HepG2 (cell line): Measurements from ENCODE around the gene MTOR. TPM values are rescaled to one million over a fixed set of nuclear protein-coding genes. Genes with fewer than 3 reads are reported as not detected.

Experiments
- ATAC-seq: fragments of 200-7000 bp; cut with Tn5 transposase; 3 replicates; pipeline ENCODE4 v1.9.1; 2020; ENCODE audit warnings: mild to moderate bottlenecking, moderate library complexity
- BruUV-seq: library from RNA; stranded (reverse); fragments of 400-500 nt; replicated peaks from 2 replicates; lab custom pipeline; 2021; lab: Mats Ljungman, UMichigan
- CTCF ChIA-PET: fragments of 300-600 bp; formaldehyde crosslinking; extraction: SDS; loops from one replicate; lab custom pipeline; 2021; ENCODE audit warnings: low total read pairs, inconsistent platforms, low intra/inter-chr PET ratio; lab: Yijun Ruan, JAX
- POLR2A ChIA-PET: fragments of 350-600 bp; sonication (Branson Sonifier 250); formaldehyde crosslinking; loops from one replicate; lab custom pipeline; 2020; ENCODE audit warnings: antibody characterized with exemption, inconsistent platforms; lab: Yijun Ruan, JAX
- DNase-seq: peaks from one replicate; pipeline ENCODE4 v3.0.0-alpha.2; 2015; ENCODE audit warnings: low spot score
- FAIRE-seq: peaks from 3 replicates; lab custom pipeline; 2011; peaks lifted over from hg19 to GRCh38; lab: Jason Lieb, UNC
- H2AFZ ChIP-seq: one replicate; pipeline ENCODE4 v1.6.1; 2011; ENCODE audit warnings: low read length, inconsistent platforms
- H3K27ac ChIP-seq: fragments of 300-600 bp; 3 replicates; pipeline ENCODE4 v1.8.0; 2011; ENCODE audit warnings: mixed run types, mild to moderate bottlenecking, mixed read lengths, low read length, inconsistent platforms; ENCODE audit not compliant: insufficient read depth; ENCODE audit errors: extremely low read length
- H3K27me3 ChIP-seq, 2 experiments: fragments of 200-600 bp in 1 of 2; 2 replicates in 1 of 2; 3 replicates in 1 of 2; pipeline versions ENCODE4 v1.6.0 to v1.8.0; 2011; ENCODE audit warnings: low read length in 2 of 2, mild to moderate bottlenecking in 2 of 2, moderate library complexity in 2 of 2, inconsistent platforms in 1 of 2; ENCODE audit not compliant: insufficient read depth in 2 of 2, control insufficient read depth in 1 of 2
- H3K36me3 ChIP-seq, 2 experiments: fragments of 200-600 bp in 1 of 2; replicated peaks in 1 of 2; 2 replicates in 1 of 2; 3 replicates in 1 of 2; pipeline versions ENCODE4 v1.5.1 to v1.8.0; 2011; ENCODE audit warnings: low read length in 2 of 2, inconsistent platforms in 1 of 2; ENCODE audit not compliant: insufficient read depth in 2 of 2, control insufficient read depth in 1 of 2
- H3K4me1 ChIP-seq: 2 replicates; pipeline ENCODE4 v1.5.1; 2012; ENCODE audit warnings: low read length, inconsistent platforms; ENCODE audit not compliant: insufficient read depth
- H3K4me2 ChIP-seq: 2 replicates; pipeline ENCODE4 v1.6.0; 2011; ENCODE audit warnings: low read depth, low read length, inconsistent platforms
- H3K4me3 ChIP-seq, 3 experiments: fragments of 200-600 bp in 1 of 3; sonication (generic), shearing (Covaris generic) in 1 of 3; replicated peaks in 1 of 3; 2 replicates each; pipeline ENCODE4 v1.5.1; 2011 to 2016; ENCODE audit warnings: low read length in 3 of 3, inconsistent platforms in 2 of 3, low read depth in 2 of 3, mild to moderate bottlenecking in 2 of 3, control low read depth in 1 of 3, mixed read lengths in 1 of 3; ENCODE audit not compliant: insufficient read depth in 1 of 3
- H3K79me2 ChIP-seq: one replicate; pipeline ENCODE4 v1.6.1; 2011; ENCODE audit warnings: low read length, inconsistent platforms; ENCODE audit not compliant: insufficient read depth
- H3K9ac ChIP-seq: 2 replicates; pipeline ENCODE4 v1.6.0; 2011; ENCODE audit warnings: mild to moderate bottlenecking, low read depth, low read length, inconsistent platforms; ENCODE audit not compliant: insufficient read depth
- H3K9me3 ChIP-seq: 2 replicates; pipeline ENCODE4 v1.5.1; 2012; ENCODE audit warnings: mild to moderate bottlenecking, low read length
- H4K20me1 ChIP-seq: 2 replicates; pipeline ENCODE4 v1.6.0; 2011; ENCODE audit warnings: inconsistent platforms, mild to moderate bottlenecking, low read length, moderate library complexity; ENCODE audit not compliant: insufficient read depth
- RARA ChIP-seq: IDR thresholded peaks from 2 replicates; pipeline ENCODE4 v1.6.1; 2016; ENCODE audit warnings: missing genetic modification reagents, missing compliant biosample characterization
- ZMYM3 ChIP-seq: sonication (generic); formaldehyde crosslinking; IDR thresholded peaks from 2 replicates; pipeline ENCODE4 v1.5.1; 2020; ENCODE audit warnings: mild to moderate bottlenecking, missing genetic modification reagents
- ZNF121 ChIP-seq: sonication (generic); formaldehyde crosslinking; IDR thresholded peaks from 2 replicates; pipeline ENCODE4 v1.5.0; 2020; ENCODE audit warnings: mild to moderate bottlenecking, missing genetic modification reagents
- WGBS: methylation state at CpG from one replicate; pipeline ENCODE4 v1.1.6; 2017; ENCODE audit warnings: low lambda C conversion rate; 5-methylcytosine and 5-hydroxymethylcytosine counted together
- in situ Hi-C: cut with HindIII; loops from 2 replicates; pipeline ENCODE4 v1.10.0; 2017; ENCODE audit warnings: low pct_unique_long_range_greater_than_20kb; ENCODE audit not compliant: extremely low pct_ligation_motif_present
- intact Hi-C: fragments of 100-400 bp; cut with micrococcal nuclease; formaldehyde crosslinking; loops from one replicate; pipeline ENCODE4 v1.10.0; 2022; ENCODE audit not compliant: unreplicated experiment
- polyA plus RNA-seq, 8 experiments: library from polyadenylated mRNA; depleted of rRNA in 3 of 8; stranded (reverse) in 7 of 8; unstranded in 1 of 8; fragments of >200 nt; fragmentation: Illumina TruSeq in 4 of 8; extraction: Trizol in 4 of 8; gene quantifications; 2 replicates each; pipeline versions ENCODE4 v1.2.1 to v1.2.3, GENCODE V29; 2011 to 2016; ENCODE audit warnings: low read depth in 4 of 8, missing spikeins in 1 of 8, mixed read lengths in 1 of 8; ENCODE audit not compliant: insufficient read depth in 1 of 8
- total RNA-seq, 5 experiments: library from RNA; depleted of rRNA; stranded (reverse); fragments of >200 nt; fragmentation: Illumina TruSeq; extraction: Trizol; gene quantifications; 2 replicates each; pipeline ENCODE4 v1.2.3, GENCODE V29; 2016; ENCODE audit warnings: low read depth in 1 of 5
- TF ChIP-seq, protein P1 (sequence below), 2 experiments: fragments of 450-650 bp in 1 of 2; sonication (generic) in 1 of 2; formaldehyde crosslinking; IDR thresholded peaks; 2 replicates each; pipeline versions ENCODE4 v1.5.0 to v1.8.0; 2020 to 2022; ENCODE audit warnings: mild to moderate bottlenecking in 1 of 2, missing genetic modification reagents in 1 of 2

The MTOR gene
- total and polyA plus RNA-seq, 2 of the 13 experiments (the other 11 are each of a cell fraction or from before 2014, with no cell fraction given) = 24.6 to 34.6 TPM

DNA sequence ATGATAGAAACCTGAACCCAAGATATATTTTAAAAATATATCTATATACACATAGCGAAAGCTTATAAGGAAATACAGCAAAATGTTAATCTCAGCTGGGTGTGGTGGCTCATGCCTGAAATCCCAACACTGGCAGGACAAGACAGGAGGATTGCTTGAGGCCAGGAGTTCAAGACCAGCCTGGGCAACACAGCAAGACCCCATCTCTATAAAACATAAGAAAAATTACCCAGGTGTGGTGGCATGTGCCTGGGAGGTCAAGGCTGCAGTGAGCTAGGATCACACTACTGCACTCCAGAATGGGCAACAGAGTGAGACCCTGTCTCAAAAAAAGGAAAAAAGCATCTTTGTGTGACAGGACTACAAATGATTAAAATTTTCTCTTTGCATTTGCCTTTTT is 196.6 kb downstream of the MTOR start:
- FAIRE-seq = no peak
- WGBS = 97% methylated on average over 1 of the region's 1 CpG

DNA sequence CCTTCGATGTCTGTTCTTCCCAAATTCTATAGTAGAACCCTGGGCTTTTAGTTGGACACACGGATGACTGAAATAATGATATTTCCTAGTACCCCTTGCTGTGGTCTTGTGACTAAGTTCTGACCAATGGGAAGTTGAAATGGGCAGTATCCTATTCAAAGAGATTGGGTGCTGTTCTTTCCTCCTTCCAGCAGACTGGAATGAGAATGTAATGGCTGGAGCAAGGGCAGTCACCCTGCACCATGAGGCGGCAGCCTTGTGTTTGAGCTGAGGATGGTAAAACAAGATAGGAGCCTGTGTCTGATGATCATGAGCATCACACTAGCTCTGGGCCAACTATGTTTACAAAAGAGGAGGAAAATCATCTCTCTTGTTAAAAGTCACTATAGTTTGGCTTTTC is 197.4 kb downstream of the MTOR start:
- Histone ChIP-seq H3K27me3 (no peaks in the 10 kb centered on the region), H3K4me1 (peaks cover 18% of the 10 kb centered on the region), H2AFZ (no peak overlapping the region), H4K20me1 (no peaks in the 10 kb centered on the region), H3K4me2 (no peak overlapping the region), H3K79me2 (peaks cover 3% of the 10 kb centered on the region), H3K27ac (no peak overlapping the region), H3K4me3 (no peak overlapping the region), H3K9ac (no peak overlapping the region), H3K9me3 (no peaks in the 10 kb centered on the region), H3K36me3 (peaks cover 27 to 56% of the 10 kb centered on the region in 2 experiments; a peak in 4 of 5 replicates)
- no peak for ATAC-seq
- BruUV-seq = no TSS peak
- FAIRE-seq = no peak
- CTCF ChIA-PET = no interaction called here
- no peak for DNase-seq
- in situ Hi-C loops = no loop called here
- WGBS = 96% methylated on average over 3 of the region's 3 CpGs
- POLR2A ChIA-PET = interaction anchor here (2.6 kb wide), 1 partner anchor 27 kb away, joined by 9 read pairs; no protein-coding TSS in a partner anchor
- intact Hi-C loops = no loop called here
- peak; percentile 48; the same call in 1 of the 2 replicates for TF ChIP-seq ZMYM3 (CRISPR knock-in tag)
- TF ChIP-seq, protein P1, sequence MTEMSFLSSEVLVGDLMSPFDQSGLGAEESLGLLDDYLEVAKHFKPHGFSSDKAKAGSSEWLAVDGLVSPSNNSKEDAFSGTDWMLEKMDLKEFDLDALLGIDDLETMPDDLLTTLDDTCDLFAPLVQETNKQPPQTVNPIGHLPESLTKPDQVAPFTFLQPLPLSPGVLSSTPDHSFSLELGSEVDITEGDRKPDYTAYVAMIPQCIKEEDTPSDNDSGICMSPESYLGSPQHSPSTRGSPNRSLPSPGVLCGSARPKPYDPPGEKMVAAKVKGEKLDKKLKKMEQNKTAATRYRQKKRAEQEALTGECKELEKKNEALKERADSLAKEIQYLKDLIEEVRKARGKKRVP (CRISPR knock-in tag; IDR thresholded peaks at IDR 0.05) = no peak

More for the DNA sequence above, 196.6 kb downstream of the MTOR start:
- no peaks in the 10 kb centered on the region for H3K27me3 ChIP-seq
- TF ChIP-seq ZNF121 (CRISPR knock-in tag) (peak; percentile 60; the same call in 1 of the 2 replicates), RARA (no peak)
- TF ChIP-seq, all 625 proteins: peak for 1
- H3K79me2 ChIP-seq = peaks cover 1% of the 10 kb centered on the region
- ChIA-PET POLR2A (no interaction called here), CTCF (no interaction called here)
- no peak for DNase-seq
- no peak overlapping the region for H2AFZ ChIP-seq
- H3K4me1 ChIP-seq = peaks cover 15% of the 10 kb centered on the region
- H3K4me3 ChIP-seq = no peak overlapping the region
- H3K36me3 ChIP-seq = peaks cover 30 to 63% of the 10 kb centered on the region in 2 experiments
- no TSS peak for BruUV-seq
- H3K9ac ChIP-seq = no peak overlapping the region
- H3K9me3 ChIP-seq = no peaks in the 10 kb centered on the region
- in situ Hi-C loops = no loop called here
- no peak overlapping the region for H3K27ac ChIP-seq
- H4K20me1 ChIP-seq = no peaks in the 10 kb centered on the region
- intact Hi-C loops = no loop called here
- ATAC-seq = no peak
- H3K4me2 ChIP-seq = no peak overlapping the region
